ENCODE results near the gene FCGR3B.

FCGR3B gene

DNA sequence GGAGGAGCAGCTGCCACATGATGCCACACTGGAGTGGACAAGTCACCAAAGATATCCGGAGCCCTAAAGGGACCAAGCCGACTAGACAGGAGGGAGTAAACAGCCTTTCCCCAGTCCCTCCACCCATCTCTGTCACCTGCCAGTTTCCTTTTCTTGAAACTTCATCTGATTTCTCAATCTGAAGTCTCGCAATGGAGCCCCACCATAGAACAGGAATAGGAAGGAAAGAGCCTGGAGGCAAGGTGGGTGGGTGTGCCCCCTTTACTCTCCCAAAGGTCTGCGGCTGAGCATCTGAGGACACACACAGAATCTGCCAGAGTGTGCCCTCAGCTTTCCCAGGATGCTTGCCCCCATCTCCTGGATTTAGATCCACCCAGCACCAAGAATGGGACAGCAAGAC is at the start of gene FCGR3B:
TSS of gene FCGR3B (minus strand) at position 101 of the 400 bp plus-strand sequence. CDS start at position 19, 82 bp downstream.
- POLR2A ChIA-PET = no interaction called here
- H3K36me3 ChIP-seq (ENCODE audit: control insufficient read depth in 2 of 2, insufficient read depth in 1 of 2, low read length in 2 of 2) = no peaks in the 10 kb centered on the region
- H3K4me1 ChIP-seq (ENCODE audit: control insufficient read depth, insufficient read depth, low read length) = no peaks in the 10 kb centered on the region
- H3K9me3 ChIP-seq (ENCODE audit: control insufficient read depth, insufficient read depth, low read depth, low read length) = no peaks in the 10 kb centered on the region
- H3K27ac ChIP-seq (ENCODE audit: extremely low read depth, low read depth, low read length) = no peak within 1 kb of the TSS
- CTCF ChIA-PET = no interaction called here
- H3K4me3 ChIP-seq (ENCODE audit: low read depth, low read length) = no peak within 1 kb of the TSS
- TF ChIP-seq ZNF510 (tag by site-specific recombination; IDR thresholded peaks at IDR 0.05; ENCODE audit: insufficient replicate concordance) (no peak), ZBTB6 (tag by site-specific recombination; IDR thresholded peaks at IDR 0.05) (no peak), ZNF239 (tag by site-specific recombination; IDR thresholded peaks at IDR 0.05) (no peak), ZNF146 (tag by site-specific recombination; IDR thresholded peaks at IDR 0.05) (no peak), ZNF585B (tag by site-specific recombination; IDR thresholded peaks at IDR 0.05) (no peak), ZBTB7A (tag by site-specific recombination; IDR thresholded peaks at IDR 0.05; ENCODE audit: low read depth) (no peak), ZNF654 (tag by site-specific recombination; IDR thresholded peaks at IDR 0.05; ENCODE audit: low read depth) (no peak), ZNF48 (tag by site-specific recombination; IDR thresholded peaks at IDR 0.05) (no peak), ZNF658 (tag by site-specific recombination; IDR thresholded peaks at IDR 0.05) (no peak), ZNF837 (tag by site-specific recombination; IDR thresholded peaks at IDR 0.05) (no peak), KLF9 (tag by site-specific recombination; IDR thresholded peaks at IDR 0.05; ENCODE audit: low read depth) (no peak)
- TF ChIP-seq, protein P1, sequence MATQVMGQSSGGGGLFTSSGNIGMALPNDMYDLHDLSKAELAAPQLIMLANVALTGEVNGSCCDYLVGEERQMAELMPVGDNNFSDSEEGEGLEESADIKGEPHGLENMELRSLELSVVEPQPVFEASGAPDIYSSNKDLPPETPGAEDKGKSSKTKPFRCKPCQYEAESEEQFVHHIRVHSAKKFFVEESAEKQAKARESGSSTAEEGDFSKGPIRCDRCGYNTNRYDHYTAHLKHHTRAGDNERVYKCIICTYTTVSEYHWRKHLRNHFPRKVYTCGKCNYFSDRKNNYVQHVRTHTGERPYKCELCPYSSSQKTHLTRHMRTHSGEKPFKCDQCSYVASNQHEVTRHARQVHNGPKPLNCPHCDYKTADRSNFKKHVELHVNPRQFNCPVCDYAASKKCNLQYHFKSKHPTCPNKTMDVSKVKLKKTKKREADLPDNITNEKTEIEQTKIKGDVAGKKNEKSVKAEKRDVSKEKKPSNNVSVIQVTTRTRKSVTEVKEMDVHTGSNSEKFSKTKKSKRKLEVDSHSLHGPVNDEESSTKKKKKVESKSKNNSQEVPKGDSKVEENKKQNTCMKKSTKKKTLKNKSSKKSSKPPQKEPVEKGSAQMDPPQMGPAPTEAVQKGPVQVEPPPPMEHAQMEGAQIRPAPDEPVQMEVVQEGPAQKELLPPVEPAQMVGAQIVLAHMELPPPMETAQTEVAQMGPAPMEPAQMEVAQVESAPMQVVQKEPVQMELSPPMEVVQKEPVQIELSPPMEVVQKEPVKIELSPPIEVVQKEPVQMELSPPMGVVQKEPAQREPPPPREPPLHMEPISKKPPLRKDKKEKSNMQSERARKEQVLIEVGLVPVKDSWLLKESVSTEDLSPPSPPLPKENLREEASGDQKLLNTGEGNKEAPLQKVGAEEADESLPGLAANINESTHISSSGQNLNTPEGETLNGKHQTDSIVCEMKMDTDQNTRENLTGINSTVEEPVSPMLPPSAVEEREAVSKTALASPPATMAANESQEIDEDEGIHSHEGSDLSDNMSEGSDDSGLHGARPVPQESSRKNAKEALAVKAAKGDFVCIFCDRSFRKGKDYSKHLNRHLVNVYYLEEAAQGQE (tag by site-specific recombination; IDR thresholded peaks at IDR 0.05) = no peak

DNA sequence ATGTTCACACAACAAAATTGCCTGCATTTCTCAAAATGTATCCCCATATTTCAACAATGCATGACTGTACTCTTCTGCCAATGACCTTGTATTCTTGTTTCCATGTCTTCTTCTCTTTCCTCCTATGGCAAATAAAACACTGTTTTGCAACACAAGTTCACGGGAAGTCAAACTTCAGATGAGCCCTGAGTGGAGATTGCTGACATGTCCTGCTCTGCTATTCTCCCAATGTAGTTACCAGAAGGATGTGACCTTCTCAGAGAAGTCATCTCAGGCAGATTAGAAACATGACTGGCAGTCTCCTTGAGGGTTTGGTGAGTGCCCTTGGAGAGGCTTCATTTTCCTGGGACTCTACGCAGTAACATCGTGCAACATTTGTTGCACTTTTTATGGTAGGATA is 47.5 kb upstream of the FCGR3B start:
- no peak overlapping the region for H3K4me3 ChIP-seq (ENCODE audit: low read depth, low read length)
- no peaks in the 10 kb centered on the region for H3K9me3 ChIP-seq (ENCODE audit: control insufficient read depth, insufficient read depth, low read depth, low read length)
- H3K36me3 ChIP-seq (ENCODE audit: control insufficient read depth in 2 of 2, insufficient read depth in 1 of 2, low read length in 2 of 2) = no peaks in the 10 kb centered on the region
- CTCF ChIA-PET = no interaction called here
- no peaks in the 10 kb centered on the region for H3K4me1 ChIP-seq (ENCODE audit: control insufficient read depth, insufficient read depth, low read length)
- H3K27ac ChIP-seq (ENCODE audit: extremely low read depth, low read depth, low read length) = no peak overlapping the region
- POLR2A ChIA-PET = no interaction called here
- TF ChIP-seq ZNF530 (tag by site-specific recombination; IDR thresholded peaks at IDR 0.05; ENCODE audit: low read depth) = no peak
- no peak for TF ChIP-seq ZNF266 (tag by site-specific recombination; IDR thresholded peaks at IDR 0.05; ENCODE audit: low read depth)
- TF ChIP-seq ZSCAN16 (tag by site-specific recombination; IDR thresholded peaks at IDR 0.05) = no peak
- no peak for TF ChIP-seq ZNF791 (tag by site-specific recombination; IDR thresholded peaks at IDR 0.05)
- TF ChIP-seq FEZF1 (tag by site-specific recombination; IDR thresholded peaks at IDR 0.05) = no peak
- no peak for TF ChIP-seq YY2 (tag by site-specific recombination; IDR thresholded peaks at IDR 0.05)
- no peak for TF ChIP-seq WT1 (tag by site-specific recombination; IDR thresholded peaks at IDR 0.05)
- no peak for TF ChIP-seq RBAK (tag by site-specific recombination; IDR thresholded peaks at IDR 0.05)
- TF ChIP-seq ZNF521 (tag by site-specific recombination; IDR thresholded peaks at IDR 0.05) = no peak
- TF ChIP-seq ZNF610 (tag by site-specific recombination; IDR thresholded peaks at IDR 0.05; ENCODE audit: borderline replicate concordance) = no peak
- TF ChIP-seq REPIN1 (tag by site-specific recombination; IDR thresholded peaks at IDR 0.05; ENCODE audit: low read depth) = no peak
- TF ChIP-seq, protein P2, sequence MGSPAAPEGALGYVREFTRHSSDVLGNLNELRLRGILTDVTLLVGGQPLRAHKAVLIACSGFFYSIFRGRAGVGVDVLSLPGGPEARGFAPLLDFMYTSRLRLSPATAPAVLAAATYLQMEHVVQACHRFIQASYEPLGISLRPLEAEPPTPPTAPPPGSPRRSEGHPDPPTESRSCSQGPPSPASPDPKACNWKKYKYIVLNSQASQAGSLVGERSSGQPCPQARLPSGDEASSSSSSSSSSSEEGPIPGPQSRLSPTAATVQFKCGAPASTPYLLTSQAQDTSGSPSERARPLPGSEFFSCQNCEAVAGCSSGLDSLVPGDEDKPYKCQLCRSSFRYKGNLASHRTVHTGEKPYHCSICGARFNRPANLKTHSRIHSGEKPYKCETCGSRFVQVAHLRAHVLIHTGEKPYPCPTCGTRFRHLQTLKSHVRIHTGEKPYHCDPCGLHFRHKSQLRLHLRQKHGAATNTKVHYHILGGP (tag by site-specific recombination; IDR thresholded peaks at IDR 0.05) = no peak
- TF ChIP-seq ZBTB1 (tag by site-specific recombination; IDR thresholded peaks at IDR 0.05) = no peak
- no peak for TF ChIP-seq ELK4 (IDR thresholded peaks at IDR 0.05; ENCODE audit: borderline replicate concordance, low read depth, low read length)
- TF ChIP-seq, protein P3, sequence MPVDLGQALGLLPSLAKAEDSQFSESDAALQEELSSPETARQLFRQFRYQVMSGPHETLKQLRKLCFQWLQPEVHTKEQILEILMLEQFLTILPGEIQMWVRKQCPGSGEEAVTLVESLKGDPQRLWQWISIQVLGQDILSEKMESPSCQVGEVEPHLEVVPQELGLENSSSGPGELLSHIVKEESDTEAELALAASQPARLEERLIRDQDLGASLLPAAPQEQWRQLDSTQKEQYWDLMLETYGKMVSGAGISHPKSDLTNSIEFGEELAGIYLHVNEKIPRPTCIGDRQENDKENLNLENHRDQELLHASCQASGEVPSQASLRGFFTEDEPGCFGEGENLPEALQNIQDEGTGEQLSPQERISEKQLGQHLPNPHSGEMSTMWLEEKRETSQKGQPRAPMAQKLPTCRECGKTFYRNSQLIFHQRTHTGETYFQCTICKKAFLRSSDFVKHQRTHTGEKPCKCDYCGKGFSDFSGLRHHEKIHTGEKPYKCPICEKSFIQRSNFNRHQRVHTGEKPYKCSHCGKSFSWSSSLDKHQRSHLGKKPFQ (tag by site-specific recombination; IDR thresholded peaks at IDR 0.05) = no peak
- TF ChIP-seq OVOL3 (tag by site-specific recombination; IDR thresholded peaks at IDR 0.05) = no peak
